ENCODE results near the gene APBB2. TPM values are rescaled to one million over a fixed set of nuclear protein-coding genes. Genes with fewer than 3 reads are reported as not detected.

APBB2 gene
- total and polyA plus RNA-seq, 2 of the 8 experiments (the other 6 are each of a cell fraction or from before 2014, with no cell fraction given) = 58.7 to 59.4 TPM

DNA sequence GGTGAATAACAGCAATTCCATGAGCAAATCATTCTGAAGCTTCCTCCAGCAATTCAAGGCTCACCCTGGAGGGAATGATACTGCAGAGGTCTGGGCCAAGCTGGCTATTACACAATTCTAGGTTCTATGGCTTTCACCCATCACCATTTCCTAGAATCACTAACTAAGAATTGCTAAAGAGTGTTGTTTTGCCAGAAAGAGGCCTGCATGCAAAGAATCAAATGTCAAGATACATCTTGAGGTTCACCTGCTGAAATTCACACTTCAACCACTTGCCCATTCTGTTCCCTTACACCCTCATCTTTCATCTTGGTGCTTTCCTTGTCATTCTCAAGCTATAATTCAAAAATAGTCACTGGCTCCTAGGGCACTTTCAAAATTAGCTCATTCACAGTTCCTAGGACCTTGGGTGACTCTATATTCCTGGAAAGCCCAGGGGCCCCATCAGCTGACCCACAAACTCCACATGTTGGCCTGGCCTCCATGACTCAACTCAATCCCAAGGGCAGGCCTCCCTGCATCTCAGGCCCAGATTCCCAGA is 7.0 kb downstream of the APBB2 start:
- Histone ChIP-seq H4K8ac (ENCODE audit: extremely low read depth, insufficient read depth, low read length) (no peak overlapping the region), H4K20me1 (replicated peaks in 1 of 2; ENCODE audit: control insufficient read depth in 1 of 2, insufficient read depth in 2 of 2, low read length in 2 of 2) (peaks cover 0 to 4% of the 10 kb centered on the region in 2 experiments), H2AK5ac (ENCODE audit: low read depth, low read length) (no peak overlapping the region), H2BK120ac (replicated peaks; ENCODE audit: low read depth, low read length) (no peak overlapping the region), H3K14ac (ENCODE audit: insufficient read length) (no peak overlapping the region), H3K18ac (ENCODE audit: extremely low read depth, low read length) (no peak overlapping the region), H3K27me3 (replicated peaks in 1 of 4; ENCODE audit: control insufficient read depth in 3 of 4, extremely low read depth in 1 of 4, insufficient read depth in 3 of 4, low read length in 3 of 4) (no peaks in the 10 kb centered on the region), H3K4me1 (replicated peaks in 1 of 4; ENCODE audit: control insufficient read depth in 3 of 4, insufficient read depth in 4 of 4, low read length in 3 of 4) (peaks cover 0 to 7% (median under 1%) of the 10 kb centered on the region in 4 experiments; a peak in 3 of 7 replicates), H4K91ac (replicated peaks; ENCODE audit: insufficient read length, low read length) (no peak overlapping the region), H3K79me2 (ENCODE audit: control insufficient read depth in 1 of 2, insufficient read depth in 2 of 2, low read length in 2 of 2) (peaks cover 3 to 94% of the 10 kb centered on the region in 2 experiments), H4K5ac (ENCODE audit: insufficient read length, low read depth, low read length) (no peak overlapping the region), H3K36me3 (ENCODE audit: control insufficient read depth in 2 of 4, insufficient read depth in 4 of 4, low read length in 3 of 4) (no peaks in the 10 kb centered on the region), H3K9me3 (ENCODE audit: insufficient read depth in 2 of 2, low read depth in 1 of 2, low read length in 1 of 2) (no peaks in the 10 kb centered on the region), H3K23me2 (ENCODE audit: low read depth, low read length) (no peaks in the 10 kb centered on the region), H3K4me2 (ENCODE audit: insufficient read depth in 1 of 2, low read depth in 2 of 2, low read length in 2 of 2) (no peak overlapping the region), H3K27ac (ENCODE audit: low read depth, low read length) (no peak overlapping the region), H3K4me3 (ENCODE audit: extremely low read depth in 1 of 4, insufficient read depth in 2 of 4, low read depth in 3 of 4, low read length in 4 of 4) (no peak overlapping the region), H2BK12ac (ENCODE audit: low read depth, low read length) (no peak overlapping the region), H3K9ac (replicated peaks in 1 of 4; ENCODE audit: extremely low read depth in 1 of 4, low read depth in 3 of 4, low read length in 3 of 4) (no peak overlapping the region), H3K4ac (replicated peaks; ENCODE audit: insufficient read length, low read depth, low read length) (no peak overlapping the region), H2AFZ (ENCODE audit: low read length) (no peak overlapping the region), H2BK5ac (ENCODE audit: low read depth, low read length) (no peak overlapping the region), H2BK20ac (ENCODE audit: low read length) (no peak overlapping the region), H3K23ac (ENCODE audit: insufficient read length) (no peak overlapping the region), H2BK15ac (ENCODE audit: low read length) (no peak overlapping the region), H3K79me1 (ENCODE audit: low read depth, low read length) (peaks cover 12% of the 10 kb centered on the region), H3K56ac (replicated peaks; ENCODE audit: insufficient read length, low read depth, low read length) (no peak overlapping the region)
- DNase-seq (ENCODE audit: low read depth in 1 of 2, low spot score in 2 of 2) (no peak), FAIRE-seq (no peak)
- TF ChIP-seq, protein P1, sequence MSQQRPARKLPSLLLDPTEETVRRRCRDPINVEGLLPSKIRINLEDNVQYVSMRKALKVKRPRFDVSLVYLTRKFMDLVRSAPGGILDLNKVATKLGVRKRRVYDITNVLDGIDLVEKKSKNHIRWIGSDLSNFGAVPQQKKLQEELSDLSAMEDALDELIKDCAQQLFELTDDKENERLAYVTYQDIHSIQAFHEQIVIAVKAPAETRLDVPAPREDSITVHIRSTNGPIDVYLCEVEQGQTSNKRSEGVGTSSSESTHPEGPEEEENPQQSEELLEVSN (IDR thresholded peaks at IDR 0.05) = no peak
- TF ChIP-seq, protein P2, sequence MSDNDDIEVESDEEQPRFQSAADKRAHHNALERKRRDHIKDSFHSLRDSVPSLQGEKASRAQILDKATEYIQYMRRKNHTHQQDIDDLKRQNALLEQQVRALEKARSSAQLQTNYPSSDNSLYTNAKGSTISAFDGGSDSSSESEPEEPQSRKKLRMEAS (IDR thresholded peaks at IDR 0.05) = no peak
- TF ChIP-seq SIRT6 (IDR thresholded peaks at IDR 0.05; ENCODE audit: low read length) = no peak
- TF ChIP-seq SP4 (IDR thresholded peaks at IDR 0.05; ENCODE audit: low read length) = no peak
- POLR2A ChIA-PET (ENCODE audit: partially characterized antibody) = interaction anchor here (0.7 to 1.2 kb wide), 3 partner anchors 9 to 231 kb away, joined by 3 read pairs; no protein-coding TSS in a partner anchor
- CTCF ChIA-PET (ENCODE audit: partially characterized antibody) = interaction anchor here (1.0 to 11.0 kb wide), 3 partner anchors 227 to 285 kb away, joined by 3 to 167 read pairs (median 13); no protein-coding TSS in a partner anchor

All from H1 (cell line).